Neural progenitor cell (in vitro differentiated cells): ENCODE measurements around the gene RLBP1. TPM values are rescaled to one million over a fixed set of nuclear protein-coding genes. Genes with fewer than 3 reads are reported as not detected.

Experiments
- DNase-seq: peaks from one replicate; pipeline ENCODE4 v3.0.0-alpha.2; 2016; ENCODE audit warnings: low spot score
- H2AFZ ChIP-seq: fragments of 200-600 bp; sonication (generic); replicated peaks from 2 replicates; pipeline ENCODE4 v1.6.1; 2016; ENCODE audit warnings: antibody characterized with exemption
- H3F3A ChIP-seq: fragments of 200-600 bp; sonication (generic); 2 replicates; pipeline ENCODE4 v1.6.1; 2016; ENCODE audit warnings: antibody characterized with exemption, low read depth
- H3K27ac ChIP-seq: fragments of 200-600 bp; sonication (generic); 2 replicates; pipeline ENCODE4 v1.5.1; 2016; ENCODE audit warnings: mild to moderate bottlenecking
- H3K27me3 ChIP-seq: fragments of 200-600 bp; sonication (generic); 2 replicates; pipeline ENCODE4 v1.6.1; 2016; ENCODE audit warnings: mild to moderate bottlenecking, moderate library complexity
- H3K36me3 ChIP-seq: fragments of 200-600 bp; sonication (generic); 2 replicates; pipeline ENCODE4 v1.5.1; 2016
- H3K4me1 ChIP-seq: fragments of 200-600 bp; sonication (generic); 2 replicates; pipeline ENCODE4 v1.6.1; 2016; ENCODE audit warnings: mixed run types
- H3K4me2 ChIP-seq: fragments of 200-600 bp; sonication (generic); 2 replicates; pipeline ENCODE4 v1.6.1; 2016
- H3K4me3 ChIP-seq: fragments of 200-600 bp; sonication (generic); 2 replicates; pipeline ENCODE4 v1.5.1; 2016
- H3K79me2 ChIP-seq: fragments of 200-600 bp; sonication (generic); 2 replicates; pipeline ENCODE4 v1.6.1; 2016; ENCODE audit warnings: low read depth
- H3K9ac ChIP-seq: fragments of 200-600 bp; sonication (generic); 2 replicates; pipeline ENCODE4 v1.6.1; 2016
- H3K9me3 ChIP-seq: fragments of 200-600 bp; sonication (generic); 2 replicates; pipeline ENCODE4 v1.5.1; 2016; ENCODE audit warnings: low read depth
- H4K20me1 ChIP-seq: fragments of 200-600 bp; sonication (generic); 2 replicates; pipeline ENCODE4 v1.6.1; 2016; ENCODE audit warnings: low read depth
- H3K27ac Mint-ChIP-seq: 3 replicates; pipeline ENCODE4 v1.8.0; 2021; ENCODE audit warnings: mixed read lengths
- H3K27me3 Mint-ChIP-seq: 2 replicates; pipeline ENCODE4 v1.8.0; 2022; ENCODE audit warnings: low read depth, mild to moderate bottlenecking, inconsistent platforms, moderate library complexity, mixed read lengths; ENCODE audit not compliant: insufficient read depth
- H3K36me3 Mint-ChIP-seq: 3 replicates; pipeline ENCODE4 v1.8.0; 2021; ENCODE audit warnings: mixed read lengths
- H3K4me1 Mint-ChIP-seq: 3 replicates; pipeline ENCODE4 v1.8.0; 2021; ENCODE audit warnings: mixed read lengths
- H3K4me3 Mint-ChIP-seq: 3 replicates; pipeline ENCODE4 v1.8.0; 2021; ENCODE audit warnings: mild to moderate bottlenecking, moderate library complexity, mixed read lengths
- H3K9me3 Mint-ChIP-seq: 3 replicates; pipeline ENCODE4 v1.8.0; 2020; ENCODE audit warnings: mixed read lengths
- EZH2 ChIP-seq: fragments of 200-600 bp; sonication (generic); IDR thresholded peaks from 2 replicates; pipeline ENCODE4 v1.6.1; 2017; ENCODE audit warnings: antibody characterized with exemption, mild to moderate bottlenecking, moderate library complexity
- EZH2phosphoT487 ChIP-seq: fragments of 200-600 bp; sonication (generic); IDR thresholded peaks from 2 replicates; pipeline ENCODE4 v1.6.1; 2017; ENCODE audit warnings: antibody characterized with exemption
- total RNA-seq: library from RNA; depleted of rRNA; stranded (reverse); fragments of >200 nt; gene quantifications from 2 replicates; pipeline ENCODE4 v1.2.3, GENCODE V29; 2015; ENCODE audit warnings: low replicate concordance
- TF ChIP-seq, protein P1 (sequence below): fragments of 200-600 bp; sonication (generic); IDR thresholded peaks from 2 replicates; pipeline ENCODE4 v1.5.1; 2017; ENCODE audit warnings: antibody characterized with exemption, mild to moderate bottlenecking

Gene RLBP1
- total RNA-seq, 1 donor from 2014 or later = 2.6 TPM

- H4K20me1 ChIP-seq = no peaks in the 10 kb centered on the region
- H3K4me3 ChIP-seq = no peak overlapping the region
- H3K27ac Mint-ChIP-seq = no peak overlapping the region
- H3K4me2 ChIP-seq = no peak overlapping the region
- no peaks in the 10 kb centered on the region for H3K4me1 ChIP-seq
- no peaks in the 10 kb centered on the region for H3K9me3 Mint-ChIP-seq
- no peaks in the 10 kb centered on the region for H3K4me1 Mint-ChIP-seq
- no peak for DNase-seq
- H3K27me3 Mint-ChIP-seq = peaks cover 6% of the 10 kb centered on the region
- H3K9me3 ChIP-seq = no peaks in the 10 kb centered on the region
- H3K27ac ChIP-seq = no peak overlapping the region
- H3K36me3 ChIP-seq = no peaks in the 10 kb centered on the region
- H3K36me3 Mint-ChIP-seq = no peaks in the 10 kb centered on the region
- no peaks in the 10 kb centered on the region for H3K79me2 ChIP-seq
- H3K4me3 Mint-ChIP-seq = no peak overlapping the region
- no peaks in the 10 kb centered on the region for H3K27me3 ChIP-seq
- H3K9ac ChIP-seq = no peak overlapping the region
- H3F3A ChIP-seq = no peaks in the 10 kb centered on the region
- TF ChIP-seq EZH2 (no peak), EZH2phosphoT487 (no peak)
- TF ChIP-seq, protein P1, sequence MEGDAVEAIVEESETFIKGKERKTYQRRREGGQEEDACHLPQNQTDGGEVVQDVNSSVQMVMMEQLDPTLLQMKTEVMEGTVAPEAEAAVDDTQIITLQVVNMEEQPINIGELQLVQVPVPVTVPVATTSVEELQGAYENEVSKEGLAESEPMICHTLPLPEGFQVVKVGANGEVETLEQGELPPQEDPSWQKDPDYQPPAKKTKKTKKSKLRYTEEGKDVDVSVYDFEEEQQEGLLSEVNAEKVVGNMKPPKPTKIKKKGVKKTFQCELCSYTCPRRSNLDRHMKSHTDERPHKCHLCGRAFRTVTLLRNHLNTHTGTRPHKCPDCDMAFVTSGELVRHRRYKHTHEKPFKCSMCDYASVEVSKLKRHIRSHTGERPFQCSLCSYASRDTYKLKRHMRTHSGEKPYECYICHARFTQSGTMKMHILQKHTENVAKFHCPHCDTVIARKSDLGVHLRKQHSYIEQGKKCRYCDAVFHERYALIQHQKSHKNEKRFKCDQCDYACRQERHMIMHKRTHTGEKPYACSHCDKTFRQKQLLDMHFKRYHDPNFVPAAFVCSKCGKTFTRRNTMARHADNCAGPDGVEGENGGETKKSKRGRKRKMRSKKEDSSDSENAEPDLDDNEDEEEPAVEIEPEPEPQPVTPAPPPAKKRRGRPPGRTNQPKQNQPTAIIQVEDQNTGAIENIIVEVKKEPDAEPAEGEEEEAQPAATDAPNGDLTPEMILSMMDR = no peak
- no peak overlapping the region for H2AFZ ChIP-seq
Observed at GRCh38 chr15:89215627-89216026, 5.8 kb downstream of the RLBP1 start.

- Mint-ChIP-seq H3K27me3 (peaks cover 7% of the 10 kb centered on the region), H3K27ac (no peak overlapping the region), H3K36me3 (no peaks in the 10 kb centered on the region), H3K9me3 (no peaks in the 10 kb centered on the region), H3K4me1 (peaks cover 3% of the 10 kb centered on the region), H3K4me3 (no peak overlapping the region)
- Histone ChIP-seq H3K4me1 (no peaks in the 10 kb centered on the region), H3K4me2 (no peak overlapping the region), H2AFZ (no peak overlapping the region), H3K4me3 (no peak overlapping the region), H3K27me3 (no peaks in the 10 kb centered on the region), H3K27ac (no peak overlapping the region), H3K9me3 (no peaks in the 10 kb centered on the region), H3K36me3 (no peaks in the 10 kb centered on the region), H3K79me2 (no peaks in the 10 kb centered on the region), H4K20me1 (no peaks in the 10 kb centered on the region), H3K9ac (no peak overlapping the region), H3F3A (no peaks in the 10 kb centered on the region)
- no peak for DNase-seq
- TF ChIP-seq EZH2phosphoT487 = no peak
- TF ChIP-seq EZH2 = no peak
- TF ChIP-seq, protein P1 = no peak
Observed at GRCh38 chr15:89211678-89212170, 9.7 kb downstream of the RLBP1 start.

GRCh38 chr15:89209057-89209456, 12.3 kb downstream of the RLBP1 start:
- no peaks in the 10 kb centered on the region for H3F3A ChIP-seq

More at GRCh38 chr15:89209057-89209456, 12.3 kb downstream of the RLBP1 start:
- Histone ChIP-seq H3K9ac (no peak overlapping the region), H3K79me2 (no peaks in the 10 kb centered on the region), H3K27ac (no peak overlapping the region), H3K4me1 (no peaks in the 10 kb centered on the region), H3K4me2 (no peak overlapping the region), H3K36me3 (no peaks in the 10 kb centered on the region), H3K4me3 (no peak overlapping the region), H2AFZ (no peak overlapping the region), H3K27me3 (no peaks in the 10 kb centered on the region), H4K20me1 (no peaks in the 10 kb centered on the region), H3K9me3 (no peaks in the 10 kb centered on the region)
- TF ChIP-seq, protein P1 = no peak
- TF ChIP-seq EZH2phosphoT487 = no peak
- no peak for DNase-seq
- H3K4me1 Mint-ChIP-seq = peaks cover 3% of the 10 kb centered on the region
- no peaks in the 10 kb centered on the region for H3K9me3 Mint-ChIP-seq
- H3K27ac Mint-ChIP-seq = no peak overlapping the region
- H3K27me3 Mint-ChIP-seq = peaks cover 5% of the 10 kb centered on the region
- H3K36me3 Mint-ChIP-seq = no peaks in the 10 kb centered on the region
- H3K4me3 Mint-ChIP-seq = no peak overlapping the region
